ENCODE data around the gene KIF16B. TPM values are rescaled to one million over a fixed set of nuclear protein-coding genes. Genes with fewer than 3 reads are reported as not detected.

The KIF16B gene
- total and polyA plus RNA-seq, 2 of the 8 experiments (the other 6 are each of a cell fraction or from before 2014, with no cell fraction given): 3.0 to 9.2 TPM

- TF ChIP-seq YY1 (IDR thresholded peaks at IDR 0.05; ENCODE audit: low read depth, low read length): no peak
- no peak for TF ChIP-seq POU5F1 (IDR thresholded peaks at IDR 0.05; ENCODE audit: low read depth, low read length)
- TF ChIP-seq SAP30 (IDR thresholded peaks at IDR 0.05; ENCODE audit: insufficient read depth, insufficient replicate concordance, low read length): no peak
- TF ChIP-seq SRF (IDR thresholded peaks at IDR 0.05; ENCODE audit: low read depth, low read length): no peak
- TF ChIP-seq EGR1 (IDR thresholded peaks at IDR 0.05; ENCODE audit: borderline replicate concordance, low read depth, low read length): no peak
- no peak for TF ChIP-seq CTCF (IDR thresholded peaks at IDR 0.05; ENCODE audit: control extremely low read depth in 1 of 3, insufficient read depth in 1 of 3, low read depth in 1 of 3, low read length in 3 of 3)
- TF ChIP-seq CEBPB (IDR thresholded peaks at IDR 0.05; ENCODE audit: low read depth, low read length): no peak
- no peak for TF ChIP-seq NRF1 (IDR thresholded peaks at IDR 0.05; ENCODE audit: low read depth, low read length)
- no peak for TF ChIP-seq JUND (IDR thresholded peaks at IDR 0.05; ENCODE audit: low read length)
Observed at GRCh38 chr20:16569246-16570153, 3.7 kb downstream of the KIF16B start (continued).

Data from H1 (cell line).